Measurements from ENCODE around the gene AKR1E2.

AKR1E2 gene

GRCh38 chr10:4847561-4848355, 21.8 kb downstream of the AKR1E2 start:
- DNase-seq: no peak

GRCh38 chr10:4848356-4849041, 22.5 kb downstream of the AKR1E2 start:
- no peak for DNase-seq

- DNase-seq: no peak
Measured at GRCh38 chr10:4849042-4849402, 23.0 kb downstream of the AKR1E2 start.

GRCh38 chr10:4849555-4850242, 23.7 kb downstream of the AKR1E2 start:
- DNase-seq: peak; percentile 5

GRCh38 chr10:4850397-4850796, 24.4 kb downstream of the AKR1E2 start:
- DNase-seq: no peak

GRCh38 chr10:4851176-4851575, 25.2 kb downstream of the AKR1E2 start:
- DNase-seq: no peak

GRCh38 chr10:4851846-4852245, 25.8 kb downstream of the AKR1E2 start:
- DNase-seq: no peak

- no peak for DNase-seq
Measured at GRCh38 chr10:4865945-4866661, 40.1 kb downstream of the AKR1E2 start.

- DNase-seq: no peak
Measured at GRCh38 chr10:4867109-4867519, 41.1 kb downstream of the AKR1E2 start.

- no peak for DNase-seq
Measured at GRCh38 chr10:4867520-4868356, 41.7 kb downstream of the AKR1E2 start.

GRCh38 chr10:4868357-4868657, 42.3 kb downstream of the AKR1E2 start:
- no peak for DNase-seq

GRCh38 chr10:4882704-4883078, 56.7 kb downstream of the AKR1E2 start:
- DNase-seq: no peak

- no peak for DNase-seq
Measured at GRCh38 chr10:4883079-4883739, 57.2 kb downstream of the AKR1E2 start.

GRCh38 chr10:4885162-4885561, 59.2 kb downstream of the AKR1E2 start:
- no peak for DNase-seq

GRCh38 chr10:4887501-4887900, 61.5 kb downstream of the AKR1E2 start:
- DNase-seq: no peak

- no peak for DNase-seq
Measured at GRCh38 chr10:4888236-4888635, 62.2 kb downstream of the AKR1E2 start.

- DNase-seq: no peak
Measured at GRCh38 chr10:4889959-4890358, 64.0 kb downstream of the AKR1E2 start.

- DNase-seq: no peak
Measured at GRCh38 chr10:4892681-4893080, 66.7 kb downstream of the AKR1E2 start.

GRCh38 chr10:4894335-4894734, 68.3 kb downstream of the AKR1E2 start:
- DNase-seq: no peak

Measured in DMS79 treated with DMSO at 0.1 percent for 48 hours (cell line).